WTC11 (cell line): ENCODE data around the gene CAPRIN2. TPM values are rescaled to one million over a fixed set of nuclear protein-coding genes. Genes with fewer than 3 reads are reported as not detected.

Experiments used
- ATAC-seq: fragments of 200-7000 bp; cut with Tn5 transposase; 2 replicates; pipeline ENCODE4 v1.10.0; 2021; ENCODE audit warnings: mild to moderate bottlenecking, moderate library complexity
- CTCF ChIA-PET: fragments of 300-600 bp; sonication (Branson Sonifier 250); formaldehyde crosslinking; loops from one replicate; lab custom pipeline; 2021; ENCODE audit warnings: antibody characterized with exemption; lab: Charles Lee
- POLR2A ChIA-PET: fragments of 350-600 bp; sonication (Branson Sonifier 250); formaldehyde crosslinking; loops from one replicate; lab custom pipeline; 2021; ENCODE audit warnings: antibody characterized with exemption; lab: Charles Lee
- DNase-seq: peaks from one replicate; pipeline ENCODE4 v3.0.0; 2021; ENCODE audit warnings: low spot score
- H3K27ac Mint-ChIP-seq: 2 replicates; pipeline ENCODE4 v1.8.0; 2021; ENCODE audit warnings: mixed read lengths
- H3K27me3 Mint-ChIP-seq: 2 replicates; pipeline ENCODE4 v1.8.0; 2021; ENCODE audit warnings: low read depth, mild to moderate bottlenecking, moderate library complexity, mixed read lengths
- H3K36me3 Mint-ChIP-seq: 2 replicates; pipeline ENCODE4 v1.8.0; 2021; ENCODE audit warnings: mixed read lengths
- H3K4me1 Mint-ChIP-seq: 2 replicates; pipeline ENCODE4 v1.8.0; 2022; ENCODE audit warnings: mixed read lengths
- H3K4me3 Mint-ChIP-seq: 2 replicates; pipeline ENCODE4 v1.8.0; 2021; ENCODE audit warnings: mild to moderate bottlenecking, moderate library complexity, mixed read lengths
- H3K9me3 Mint-ChIP-seq: 2 replicates; pipeline ENCODE4 v1.8.0; 2021; ENCODE audit warnings: mixed read lengths
- E2F1 ChIP-seq: sonication (generic); formaldehyde crosslinking; IDR thresholded peaks from 2 replicates; pipeline ENCODE4 v1.8.0; 2022; ENCODE audit warnings: mild to moderate bottlenecking, missing genetic modification reagents
- FOXP1 ChIP-seq: sonication (generic); formaldehyde crosslinking; IDR thresholded peaks from 2 replicates; pipeline ENCODE4 v1.8.0; 2022; ENCODE audit warnings: missing genetic modification reagents, mild to moderate bottlenecking, moderate library complexity, borderline replicate concordance
- FOXP4 ChIP-seq: sonication (generic); formaldehyde crosslinking; IDR thresholded peaks from 2 replicates; pipeline ENCODE4 v1.8.0; 2022; ENCODE audit warnings: mild to moderate bottlenecking, missing genetic modification reagents
- RELA ChIP-seq: sonication (generic); formaldehyde crosslinking; IDR thresholded peaks from 2 replicates; pipeline ENCODE4 v1.8.1; 2022; ENCODE audit warnings: missing genetic modification reagents, mild to moderate bottlenecking, borderline replicate concordance
- STAT6 ChIP-seq: sonication (generic); formaldehyde crosslinking; conservative IDR thresholded peaks from 2 replicates; pipeline ENCODE4 v1.8.1; 2023; ENCODE audit warnings: mild to moderate bottlenecking, low read depth, missing genetic modification reagents, moderate library complexity
- USF2 ChIP-seq: sonication (generic); formaldehyde crosslinking; IDR thresholded peaks from 2 replicates; pipeline ENCODE4 v1.8.1; 2023; ENCODE audit warnings: mild to moderate bottlenecking, missing genetic modification reagents, moderate library complexity
- ZBTB43 ChIP-seq: sonication (generic); formaldehyde crosslinking; IDR thresholded peaks from 2 replicates; pipeline ENCODE4 v1.8.1; 2023; ENCODE audit warnings: mild to moderate bottlenecking, missing genetic modification reagents
- ZNF263 ChIP-seq: sonication (generic); formaldehyde crosslinking; IDR thresholded peaks from 2 replicates; pipeline ENCODE4 v1.8.1; 2022; ENCODE audit warnings: low read depth, mild to moderate bottlenecking, moderate library complexity, missing genetic modification reagents
- ZNF281 ChIP-seq: sonication (generic); formaldehyde crosslinking; IDR thresholded peaks from 2 replicates; pipeline ENCODE4 v1.8.0; 2023; ENCODE audit warnings: mild to moderate bottlenecking, missing genetic modification reagents
- ZNF317 ChIP-seq: sonication (generic); formaldehyde crosslinking; IDR thresholded peaks from 2 replicates; pipeline ENCODE4 v1.8.1; 2023; ENCODE audit warnings: low read depth, mild to moderate bottlenecking, moderate library complexity, missing genetic modification reagents, borderline replicate concordance
- ZNF671 ChIP-seq: fragments of 250-450 bp; sonication (Bioruptor Pico); IDR thresholded peaks from 2 replicates; pipeline ENCODE4 v1.8.0; 2021; ENCODE audit warnings: mild to moderate bottlenecking
- ZSCAN18 ChIP-seq: fragments of 250-450 bp; sonication (Bioruptor Pico); IDR thresholded peaks from 2 replicates; pipeline ENCODE4 v2.1.2; 2022; ENCODE audit warnings: mild to moderate bottlenecking, moderate library complexity
- total RNA-seq: library from RNA; stranded (reverse); gene quantifications from 3 replicates; pipeline ENCODE4 v1.2.3, GENCODE V29; 2021

The CAPRIN2 gene
- total RNA-seq, 1 experiment from 2014 or later = 62.7 TPM

GRCh38 chr12:30756074-30756473 lies 1.3 kb upstream of the CAPRIN2 start:
- peak overlapping the region; percentile 97; the same call in 1 of the 2 replicates for H3K27ac Mint-ChIP-seq
- ChIA-PET CTCF (interaction anchor here (1.5 to 2.9 kb wide), 2 partner anchors 17 to 60 kb away, joined by 4 to 35 read pairs; partner anchors contain the start of gene IPO8), POLR2A (no interaction called here)
- TF ChIP-seq FOXP4 = no peak
- TF ChIP-seq FOXP1 (CRISPR knock-in tag) = no peak
- TF ChIP-seq ZNF671 (CRISPR knock-in tag) = no peak
- TF ChIP-seq STAT6 = no peak
- TF ChIP-seq ZSCAN18 (CRISPR knock-in tag) = no peak
- no peak for TF ChIP-seq RELA
- TF ChIP-seq ZNF263 (CRISPR knock-in tag) = no peak
- no peak for TF ChIP-seq ZNF317
- no peak for TF ChIP-seq USF2 (CRISPR knock-in tag)
- no peak for TF ChIP-seq ZBTB43 (CRISPR knock-in tag)
- TF ChIP-seq ZNF281 (CRISPR knock-in tag) = no peak
- no peak for TF ChIP-seq E2F1 (CRISPR knock-in tag)
- DNase-seq = no peak
- peaks cover 6% of the 10 kb centered on the region; the same call in 1 of the 2 replicates for H3K9me3 Mint-ChIP-seq
- peak overlapping the region; percentile 87 for H3K4me3 Mint-ChIP-seq
- no peak for ATAC-seq
- H3K36me3 Mint-ChIP-seq = peaks cover 5% of the 10 kb centered on the region; the same call in 1 of the 2 replicates
- no peaks in the 10 kb centered on the region for H3K27me3 Mint-ChIP-seq
- peaks cover 40% of the 10 kb centered on the region for H3K4me1 Mint-ChIP-seq
